HepG2 (cell line): ENCODE data around the gene SOX5. TPM values are rescaled to one million over a fixed set of nuclear protein-coding genes. Genes with fewer than 3 reads are reported as not detected.

Experiments
- DMAP1 ChIP-seq: IDR thresholded peaks from 2 replicates; pipeline ENCODE4 v1.6.1; 2016
- HMG20B ChIP-seq: conservative IDR thresholded peaks from 2 replicates; pipeline ENCODE4 v1.6.1; 2016; ENCODE audit warnings: missing genetic modification reagents, missing compliant biosample characterization
- IRF1 ChIP-seq: sonication (generic); formaldehyde crosslinking; IDR thresholded peaks from 2 replicates; pipeline ENCODE4 v1.4.0; 2020; ENCODE audit warnings: low read depth, mild to moderate bottlenecking, missing genetic modification reagents
- ISL2 ChIP-seq: sonication (generic); formaldehyde crosslinking; IDR thresholded peaks from 2 replicates; pipeline ENCODE4 v1.5.0; 2020; ENCODE audit warnings: missing genetic modification reagents
- KDM2A ChIP-seq: sonication (generic); formaldehyde crosslinking; IDR thresholded peaks from 2 replicates; pipeline ENCODE4 v1.4.0; 2020; ENCODE audit warnings: low read depth, missing genetic modification reagents, borderline replicate concordance
- KDM5B ChIP-seq: sonication (generic); formaldehyde crosslinking; IDR thresholded peaks from 2 replicates; pipeline ENCODE4 v1.4.0; 2020; ENCODE audit warnings: missing genetic modification reagents, mild to moderate bottlenecking, borderline replicate concordance
- KDM6A ChIP-seq: IDR thresholded peaks from 2 replicates; pipeline ENCODE4 v1.6.1; 2016; ENCODE audit warnings: low read depth
- MTF1 ChIP-seq: sonication (generic); formaldehyde crosslinking; IDR thresholded peaks from 2 replicates; pipeline ENCODE4 v1.5.0; 2020; ENCODE audit warnings: missing genetic modification reagents
- NFKB2 ChIP-seq: sonication (generic); formaldehyde crosslinking; IDR thresholded peaks from 2 replicates; pipeline ENCODE4 v1.4.0; 2020; ENCODE audit warnings: missing genetic modification reagents, borderline replicate concordance
- PHB2 ChIP-seq: fragments of 450-650 bp; IDR thresholded peaks from 2 replicates; pipeline ENCODE4 v1.6.1; 2018; ENCODE audit not compliant: partially characterized antibody
- POLR2G ChIP-seq: fragments of 200-400 bp; formaldehyde crosslinking; IDR thresholded peaks from 2 replicates; pipeline ENCODE4 v1.6.1; 2018; ENCODE audit warnings: mild to moderate bottlenecking, low read depth, low read length, moderate library complexity
- REXO4 ChIP-seq: sonication (generic); formaldehyde crosslinking; IDR thresholded peaks from 2 replicates; pipeline ENCODE4 v1.8.0; 2022; ENCODE audit warnings: missing genetic modification reagents, mild to moderate bottlenecking, borderline replicate concordance
- RFX1 ChIP-seq: fragments of 450-650 bp; IDR thresholded peaks from 2 replicates; pipeline ENCODE4 v1.6.1; 2017
- RFX5 ChIP-seq: IDR thresholded peaks from 2 replicates; pipeline ENCODE4 v1.6.1; 2011; ENCODE audit warnings: low read depth, low read length, improper control_type of control experiment
- SMARCE1 ChIP-seq: fragments of 450-650 bp; IDR thresholded peaks from 2 replicates; pipeline ENCODE4 v1.6.1; 2017; ENCODE audit warnings: borderline replicate concordance
- ZFP36L1 ChIP-seq: sonication (generic); formaldehyde crosslinking; IDR thresholded peaks from 2 replicates; pipeline ENCODE4 v1.8.0; 2022; ENCODE audit warnings: mild to moderate bottlenecking, missing genetic modification reagents, moderate library complexity
- ZMYM3 ChIP-seq: sonication (generic); formaldehyde crosslinking; IDR thresholded peaks from 2 replicates; pipeline ENCODE4 v1.5.1; 2020; ENCODE audit warnings: mild to moderate bottlenecking, missing genetic modification reagents
- ZMYM4 ChIP-seq: sonication (generic); formaldehyde crosslinking; IDR thresholded peaks from 2 replicates; pipeline ENCODE4 v1.8.1; 2023; ENCODE audit warnings: mild to moderate bottlenecking, missing genetic modification reagents
- ZNF280D ChIP-seq: sonication (generic); formaldehyde crosslinking; IDR thresholded peaks from 2 replicates; pipeline ENCODE4 v1.5.1; 2020; ENCODE audit warnings: mild to moderate bottlenecking, missing genetic modification reagents
- ZNF317 ChIP-seq: sonication (generic); formaldehyde crosslinking; IDR thresholded peaks from 2 replicates; pipeline ENCODE4 v1.5.0; 2020; ENCODE audit warnings: mild to moderate bottlenecking, missing genetic modification reagents
- ZNF362 ChIP-seq: sonication (generic); formaldehyde crosslinking; IDR thresholded peaks from 2 replicates; pipeline ENCODE4 v1.4.0; 2020; ENCODE audit warnings: missing genetic modification reagents, mild to moderate bottlenecking, borderline replicate concordance
- polyA plus RNA-seq, 8 experiments: library from polyadenylated mRNA; depleted of rRNA in 3 of 8; stranded (reverse) in 7 of 8; unstranded in 1 of 8; fragments of >200 nt; fragmentation: Illumina TruSeq in 4 of 8; extraction: Trizol in 4 of 8; gene quantifications; 2 replicates each; pipeline versions ENCODE4 v1.2.1 to v1.2.3, GENCODE V29; 2011 to 2016; ENCODE audit warnings: low read depth in 4 of 8, missing spikeins in 1 of 8, mixed read lengths in 1 of 8; ENCODE audit not compliant: insufficient read depth in 1 of 8
- total RNA-seq, 5 experiments: library from RNA; depleted of rRNA; stranded (reverse); fragments of >200 nt; fragmentation: Illumina TruSeq; extraction: Trizol; gene quantifications; 2 replicates each; pipeline ENCODE4 v1.2.3, GENCODE V29; 2016; ENCODE audit warnings: low read depth in 1 of 5
- TF ChIP-seq, protein P1 (sequence below), 2 experiments: sonication (generic) in 1 of 2; formaldehyde crosslinking in 1 of 2; IDR thresholded peaks; 2 replicates each; pipeline versions ENCODE4 v1.4.0 to v1.6.1; 2018 to 2020; ENCODE audit warnings: missing genetic modification reagents in 2 of 2, borderline replicate concordance in 1 of 2, low read depth in 1 of 2, mild to moderate bottlenecking in 1 of 2, missing biosample characterization in 1 of 2
- TF ChIP-seq, protein P2 (sequence below): sonication (generic); formaldehyde crosslinking; IDR thresholded peaks from 2 replicates; pipeline ENCODE4 v1.8.0; 2022; ENCODE audit warnings: mild to moderate bottlenecking, missing genetic modification reagents, moderate library complexity

Gene SOX5
- total and polyA plus RNA-seq, 2 of the 13 experiments (the other 11 are each of a cell fraction or from before 2014, with no cell fraction given) = 18.5 to 76.4 TPM

DNA sequence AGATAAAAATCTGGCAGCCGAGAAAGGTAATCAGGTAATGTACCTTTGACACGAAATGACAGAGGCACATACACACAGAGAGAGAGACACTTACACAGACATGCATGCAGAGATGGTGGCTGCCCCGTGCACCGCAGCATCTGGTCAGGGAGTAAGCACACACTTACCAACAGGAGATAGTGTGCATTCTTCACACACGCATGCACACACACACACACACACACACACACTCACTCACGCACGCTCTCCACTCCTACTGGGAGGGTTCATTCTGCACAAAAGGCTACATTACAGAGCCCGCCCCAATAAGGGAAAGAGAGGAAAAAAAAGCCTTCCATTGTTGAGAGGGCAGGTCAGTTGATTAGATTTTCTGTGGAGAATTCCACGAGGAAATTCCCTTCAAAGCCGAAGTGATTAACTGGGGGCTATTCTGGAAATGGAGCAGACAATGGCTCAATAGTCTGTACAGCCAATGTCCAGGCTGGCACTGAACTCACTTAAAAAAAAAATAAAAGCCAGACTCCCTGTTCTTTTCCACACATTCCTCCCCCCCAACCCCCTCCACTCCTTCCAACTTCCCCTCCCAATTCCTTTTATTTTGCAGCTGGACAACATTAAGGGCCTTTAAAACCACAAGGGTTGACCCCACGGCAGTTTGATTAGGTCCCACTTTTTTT lies 1.4 kb upstream of the SOX5 start (continued):
- TF ChIP-seq ZMYM4 = peak; percentile 64; the same call in 1 of the 2 replicates
- TF ChIP-seq KDM2A = no peak
- TF ChIP-seq PHB2 = no peak
- no peak for TF ChIP-seq REXO4 (CRISPR knock-in tag)
- TF ChIP-seq ZFP36L1 = no peak
- peak; percentile 63 for TF ChIP-seq POLR2G
- TF ChIP-seq ZNF280D = no peak
- no peak for TF ChIP-seq KDM5B
- TF ChIP-seq, protein P1, sequence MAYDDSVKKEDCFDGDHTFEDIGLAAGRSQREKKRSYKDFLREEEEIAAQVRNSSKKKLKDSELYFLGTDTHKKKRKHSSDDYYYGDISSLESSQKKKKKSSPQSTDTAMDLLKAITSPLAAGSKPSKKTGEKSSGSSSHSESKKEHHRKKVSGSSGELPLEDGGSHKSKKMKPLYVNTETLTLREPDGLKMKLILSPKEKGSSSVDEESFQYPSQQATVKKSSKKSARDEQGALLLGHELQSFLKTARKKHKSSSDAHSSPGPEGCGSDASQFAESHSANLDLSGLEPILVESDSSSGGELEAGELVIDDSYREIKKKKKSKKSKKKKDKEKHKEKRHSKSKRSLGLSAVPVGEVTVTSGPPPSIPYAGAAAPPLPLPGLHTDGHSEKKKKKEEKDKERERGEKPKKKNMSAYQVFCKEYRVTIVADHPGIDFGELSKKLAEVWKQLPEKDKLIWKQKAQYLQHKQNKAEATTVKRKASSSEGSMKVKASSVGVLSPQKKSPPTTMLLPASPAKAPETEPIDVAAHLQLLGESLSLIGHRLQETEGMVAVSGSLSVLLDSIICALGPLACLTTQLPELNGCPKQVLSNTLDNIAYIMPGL (CRISPR knock-in tag; IDR thresholded peaks at IDR 0.05; ENCODE audit: borderline replicate concordance in 1 of 2, low read depth in 1 of 2) = peak; percentile 16 to 63; a peak in 3 of 4 replicates
- TF ChIP-seq SMARCE1 = no peak
- peak; percentile 60; the same call in 1 of the 2 replicates for TF ChIP-seq ZNF362 (CRISPR knock-in tag)
- TF ChIP-seq RFX1 = no peak
- TF ChIP-seq DMAP1 = peak; percentile 41; the same call in 1 of the 2 replicates
- TF ChIP-seq ZMYM3 = 0 out of 2 replicates have a peak, but pooled peaks have one; percentile 33
- TF ChIP-seq IRF1 = no peak
- TF ChIP-seq ZNF317 (CRISPR knock-in tag) = no peak
- TF ChIP-seq MTF1 = no peak
- no peak for TF ChIP-seq RFX5
- TF ChIP-seq HMG20B (CRISPR knock-in tag) = no peak
- TF ChIP-seq ISL2 (CRISPR knock-in tag) = 0 out of 2 replicates have a peak, but pooled peaks have one; percentile 12
- TF ChIP-seq, protein P2, sequence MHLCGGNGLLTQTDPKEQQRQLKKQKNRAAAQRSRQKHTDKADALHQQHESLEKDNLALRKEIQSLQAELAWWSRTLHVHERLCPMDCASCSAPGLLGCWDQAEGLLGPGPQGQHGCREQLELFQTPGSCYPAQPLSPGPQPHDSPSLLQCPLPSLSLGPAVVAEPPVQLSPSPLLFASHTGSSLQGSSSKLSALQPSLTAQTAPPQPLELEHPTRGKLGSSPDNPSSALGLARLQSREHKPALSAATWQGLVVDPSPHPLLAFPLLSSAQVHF = no peak
- TF ChIP-seq KDM6A (CRISPR knock-in tag) = no peak
- no peak for TF ChIP-seq NFKB2 (CRISPR knock-in tag)
